H1 (cell line): ENCODE results near the gene AVPR2. TPM values are rescaled to one million over a fixed set of nuclear protein-coding genes. Genes with fewer than 3 reads are reported as not detected.

Experiments used
- CTCF ChIA-PET: fragments of 300-600 bp; sonication (Branson Sonifier 250); formaldehyde crosslinking; loops from one replicate; lab custom pipeline; 2021; ENCODE audit not compliant: partially characterized antibody; lab: Charles Lee
- POLR2A ChIA-PET: fragments of 300-600 bp; sonication (Branson Sonifier 250); formaldehyde crosslinking; loops from one replicate; lab custom pipeline; 2021; ENCODE audit warnings: inconsistent platforms; ENCODE audit not compliant: partially characterized antibody; lab: Charles Lee
- DNase-seq, 2 experiments: peaks; one replicate each; pipeline versions ENCODE4 v3.0.0 to v3.0.0-alpha.2; 2010 to 2022; ENCODE audit warnings: low spot score in 2 of 2, low read depth in 1 of 2, mixed read lengths in 1 of 2
- FAIRE-seq: peaks from 2 replicates; lab custom pipeline; 2011; peaks lifted over from hg19 to GRCh38; lab: Jason Lieb, UNC
- H2AFZ ChIP-seq: 2 replicates; pipeline ENCODE4 v1.8.1; 2012; ENCODE audit warnings: low read length, inconsistent platforms
- H2AK5ac ChIP-seq: 2 replicates; pipeline ENCODE4 v1.6.1; 2013; ENCODE audit warnings: low read depth, low read length
- H2BK120ac ChIP-seq: replicated peaks from 2 replicates; pipeline ENCODE3; 2013; ENCODE audit warnings: low read depth, low read length, inconsistent platforms
- H2BK12ac ChIP-seq: 2 replicates; pipeline ENCODE4 v1.6.1; 2013; ENCODE audit warnings: low read depth, low read length
- H2BK15ac ChIP-seq: 2 replicates; pipeline ENCODE4 v1.6.1; 2013; ENCODE audit warnings: low read length
- H2BK20ac ChIP-seq: 2 replicates; pipeline ENCODE4 v1.6.1; 2013; ENCODE audit warnings: low read length
- H2BK5ac ChIP-seq: 2 replicates; pipeline ENCODE4 v1.6.1; 2013; ENCODE audit warnings: low read depth, low read length
- H3K14ac ChIP-seq: 2 replicates; pipeline ENCODE4 v1.6.1; 2013; ENCODE audit warnings: inconsistent platforms; ENCODE audit not compliant: insufficient read length
- H3K18ac ChIP-seq: 2 replicates; pipeline ENCODE4 v1.6.1; 2013; ENCODE audit warnings: low read length; ENCODE audit errors: extremely low read depth
- H3K23ac ChIP-seq: 2 replicates; pipeline ENCODE4 v1.6.1; 2013; ENCODE audit warnings: inconsistent platforms; ENCODE audit not compliant: insufficient read length
- H3K23me2 ChIP-seq: 2 replicates; pipeline ENCODE4 v1.6.1; 2013; ENCODE audit warnings: low read depth, low read length
- H3K27ac ChIP-seq: 2 replicates; pipeline ENCODE4 v1.6.1; 2011; ENCODE audit warnings: low read depth, low read length, inconsistent platforms
- H3K27me3 ChIP-seq, 4 experiments: replicated peaks in 1 of 4; 1 replicate in 1 of 4; 2 replicates in 3 of 4; pipeline versions ENCODE4 v1.6.1 to v1.8.1; 2011 to 2013; ENCODE audit warnings: low read length in 3 of 4, mild to moderate bottlenecking in 3 of 4, inconsistent platforms in 2 of 4, mixed read lengths in 2 of 4, moderate library complexity in 1 of 4; ENCODE audit not compliant: control insufficient read depth in 3 of 4, insufficient read depth in 3 of 4; ENCODE audit errors: extremely low read depth in 1 of 4
- H3K36me3 ChIP-seq, 4 experiments: 2 replicates each; pipeline versions ENCODE4 v1.6.1 to v1.8.1; 2011 to 2013; ENCODE audit warnings: mild to moderate bottlenecking in 4 of 4, low read length in 3 of 4, moderate library complexity in 2 of 4, control low read depth in 1 of 4, inconsistent platforms in 1 of 4; ENCODE audit not compliant: insufficient read depth in 4 of 4, control insufficient read depth in 2 of 4
- H3K4ac ChIP-seq: replicated peaks from 2 replicates; pipeline ENCODE3; 2013; ENCODE audit warnings: low read length, low read depth, mixed read lengths, inconsistent platforms; ENCODE audit not compliant: insufficient read length
- H3K4me1 ChIP-seq, 4 experiments: replicated peaks in 1 of 4; 1 replicate in 1 of 4; 2 replicates in 3 of 4; pipeline versions ENCODE4 v1.6.1 to v1.8.1; 2011 to 2013; ENCODE audit warnings: low read length in 3 of 4, inconsistent platforms in 2 of 4, mixed read lengths in 1 of 4; ENCODE audit not compliant: insufficient read depth in 4 of 4, control insufficient read depth in 3 of 4
- H3K4me2 ChIP-seq, 2 experiments: 2 replicates each; pipeline versions ENCODE4 v1.6.1 to v1.8.1; 2011 to 2013; ENCODE audit warnings: low read depth in 2 of 2, low read length in 2 of 2, control low read depth in 1 of 2, inconsistent platforms in 1 of 2, mild to moderate bottlenecking in 1 of 2; ENCODE audit not compliant: insufficient read depth in 1 of 2
- H3K4me3 ChIP-seq, 4 experiments: fragments of 200-600, 300-600 bp in 1 of 4; sonication (generic), shearing (Covaris generic), sonication (Bioruptor Twin) in 1 of 4; 2 replicates each; pipeline versions ENCODE4 v1.5.1 to v1.8.1; 2011 to 2016; ENCODE audit warnings: low read length in 4 of 4, low read depth in 3 of 4, control low read depth in 2 of 4, inconsistent platforms in 2 of 4, mild to moderate bottlenecking in 2 of 4, mixed read lengths in 1 of 4, moderate library complexity in 1 of 4; ENCODE audit not compliant: insufficient read depth in 2 of 4; ENCODE audit errors: extremely low read depth in 1 of 4
- H3K56ac ChIP-seq: replicated peaks from 2 replicates; pipeline ENCODE3; 2013; ENCODE audit warnings: low read depth, mild to moderate bottlenecking, mixed read lengths, low read length, inconsistent platforms; ENCODE audit not compliant: insufficient read length
- H3K79me1 ChIP-seq: 2 replicates; pipeline ENCODE4 v1.6.1; 2013; ENCODE audit warnings: low read depth, low read length, control low read depth
- H3K79me2 ChIP-seq, 2 experiments: 2 replicates each; pipeline versions ENCODE4 v1.6.1 to v1.8.1; 2012 to 2013; ENCODE audit warnings: low read length in 2 of 2, mild to moderate bottlenecking in 2 of 2, inconsistent platforms in 1 of 2; ENCODE audit not compliant: insufficient read depth in 2 of 2, control insufficient read depth in 1 of 2
- H3K9ac ChIP-seq, 4 experiments: replicated peaks in 1 of 4; 1 replicate in 1 of 4; 2 replicates in 3 of 4; pipeline versions ENCODE4 v1.6.1 to v1.8.1; 2011 to 2013; ENCODE audit warnings: low read depth in 3 of 4, low read length in 3 of 4, control low read depth in 2 of 4, mild to moderate bottlenecking in 2 of 4, moderate library complexity in 2 of 4, inconsistent platforms in 1 of 4; ENCODE audit errors: extremely low read depth in 1 of 4
- H3K9me3 ChIP-seq, 2 experiments: 2 replicates each; pipeline versions ENCODE4 v1.6.1 to v1.8.1; 2012 to 2013; ENCODE audit warnings: mild to moderate bottlenecking in 2 of 2, moderate library complexity in 2 of 2, control low read depth in 1 of 2, inconsistent platforms in 1 of 2, low read depth in 1 of 2, low read length in 1 of 2, mixed read lengths in 1 of 2; ENCODE audit not compliant: insufficient read depth in 2 of 2
- H4K20me1 ChIP-seq, 2 experiments: replicated peaks in 1 of 2; 2 replicates each; pipeline versions ENCODE3 to v1.8.1; 2011 to 2013; ENCODE audit warnings: inconsistent platforms in 2 of 2, low read length in 2 of 2, mild to moderate bottlenecking in 1 of 2; ENCODE audit not compliant: insufficient read depth in 2 of 2, control insufficient read depth in 1 of 2
- H4K5ac ChIP-seq: 2 replicates; pipeline ENCODE4 v1.6.1; 2013; ENCODE audit warnings: low read length, low read depth, mixed read lengths, inconsistent platforms; ENCODE audit not compliant: insufficient read length
- H4K8ac ChIP-seq: 2 replicates; pipeline ENCODE4 v1.8.0; 2013; ENCODE audit warnings: mild to moderate bottlenecking, moderate library complexity, low read length, inconsistent platforms; ENCODE audit not compliant: insufficient read depth; ENCODE audit errors: extremely low read depth
- H4K91ac ChIP-seq: replicated peaks from 2 replicates; pipeline ENCODE3; 2013; ENCODE audit warnings: low read length, mixed read lengths, inconsistent platforms; ENCODE audit not compliant: insufficient read length
- CHD1 ChIP-seq: IDR thresholded peaks from 2 replicates; pipeline ENCODE4 v1.6.1; 2012; ENCODE audit warnings: low read depth, low read length, improper control_type of control experiment
- E2F6 ChIP-seq: IDR thresholded peaks from 2 replicates; pipeline ENCODE4 v1.6.1; 2012; ENCODE audit warnings: inconsistent platforms
- WGBS, 2 experiments: shearing (Covaris generic) in 1 of 2; methylation state at CpG; one replicate each; pipeline versions ENCODE4 v1.1.6 to v1.1.7; 2013 to 2015; ENCODE audit warnings: low lambda C conversion rate in 2 of 2, mixed read lengths in 2 of 2, inconsistent platforms in 1 of 2, low coverage in 1 of 2, missing lambda C conversion rate in 1 of 2; ENCODE audit not compliant: insufficient replicate concordance in 2 of 2, insufficient coverage in 1 of 2, insufficient read length in 1 of 2; ENCODE audit errors: extremely low coverage in 1 of 2, missing lambda C conversion rate in 1 of 2; 5-methylcytosine and 5-hydroxymethylcytosine counted together
- polyA plus RNA-seq, 7 experiments: library from polyadenylated mRNA; depleted of rRNA in 3 of 7; stranded (reverse) in 5 of 7; unstranded in 2 of 7; fragments of >200 nt in 5 of 7; fragments of 200-250 nt in 2 of 7; gene quantifications; 1 replicate in 5 of 7; 2 replicates in 1 of 7; 4 replicates in 1 of 7; pipeline versions ENCODE4 v1.2.1 to v1.2.3, GENCODE V29; 2011 to 2013; ENCODE audit warnings: missing spikeins in 2 of 7, mixed read lengths in 2 of 7
- total RNA-seq: library from RNA; stranded (reverse); fragmentation: NEBNext Ultra II Directional; extraction: Animal tissue kit (Norgen Biotek cat#: 25700); gene quantifications from 2 replicates; pipeline ENCODE4 v1.2.1, GENCODE V29; 2021

Gene AVPR2
- total and polyA plus RNA-seq, 2 of the 8 experiments (the other 6 are each of a cell fraction or from before 2014, with no cell fraction given): 0.09 TPM; not detected in 1

- peaks cover 0 to 17% (median under 1%) of the 10 kb centered on the region in 4 experiments; a peak in 3 of 7 replicates for H3K27me3 ChIP-seq
- FAIRE-seq: peak; percentile 60
- WGBS, 2 experiments: 80% methylated on average over 3 of the region's 8 CpGs; no CpG with 5 or more reads in 1 of the 2 experiments
Measured at GRCh38 chrX:153887385-153887784, 17.1 kb upstream of the AVPR2 start.

More at GRCh38 chrX:153887385-153887784, 17.1 kb upstream of the AVPR2 start:
- no peak overlapping the region for H3K23ac ChIP-seq
- H3K79me2 ChIP-seq: no peaks in the 10 kb centered on the region; a peak in 1 of 4 replicates
- DNase-seq: no peak
- peak overlapping the region in 1 of 2 experiments; percentile 78; a peak in 3 of 4 replicates for H3K4me2 ChIP-seq
- no peak overlapping the region for H2BK120ac ChIP-seq
- peaks cover 8% of the 10 kb centered on the region; the same call in 1 of the 2 replicates for H3K23me2 ChIP-seq
- H2BK5ac ChIP-seq: no peak overlapping the region
- no peak overlapping the region for H2AFZ ChIP-seq
- H3K79me1 ChIP-seq: no peaks in the 10 kb centered on the region
- H2BK20ac ChIP-seq: no peak overlapping the region
- H2BK15ac ChIP-seq: no peak overlapping the region
- H4K91ac ChIP-seq: peak overlapping the region; percentile 3
- H3K36me3 ChIP-seq: no peaks in the 10 kb centered on the region
- no peak overlapping the region for H3K56ac ChIP-seq
- 0 out of 2 replicates have a peak overlapping the region, but pooled peaks have one; percentile 75 for H2AK5ac ChIP-seq
- H4K5ac ChIP-seq: no peak overlapping the region
- peak overlapping the region; percentile 27; the same call in 1 of the 2 replicates for H2BK12ac ChIP-seq
- no peak overlapping the region for H3K9ac ChIP-seq
- POLR2A ChIA-PET: interaction anchor here (0.7 to 2.2 kb wide), 9 partner anchors 22 to 121 kb away, joined by 3 to 13 read pairs (median 3); partner anchors contain the start of gene ARHGAP4
- no peak overlapping the region for H3K4ac ChIP-seq
- peak overlapping the region; percentile 48 for H3K18ac ChIP-seq
- no peaks in the 10 kb centered on the region for H3K9me3 ChIP-seq
- peaks cover 0 to 2% of the 10 kb centered on the region in 2 experiments for H4K20me1 ChIP-seq
- H4K8ac ChIP-seq: no peak overlapping the region
- peak overlapping the region in 1 of 4 experiments; percentile 63; a peak in 1 of 8 replicates for H3K4me3 ChIP-seq
- peaks cover 0 to 22% (median 14%) of the 10 kb centered on the region in 4 experiments; a peak in 6 of 7 replicates for H3K4me1 ChIP-seq
- TF ChIP-seq E2F6 (no peak), CHD1 (no peak)
- no peak overlapping the region for H3K14ac ChIP-seq
- H3K27ac ChIP-seq: no peak overlapping the region
- CTCF ChIA-PET: interaction anchor here (0.6 to 1.9 kb wide), 9 partner anchors 12 to 69 kb away, joined by 3 to 9 read pairs (median 3); no protein-coding TSS in a partner anchor
